Natural killer cell (primary cell): ENCODE data around the gene CHML. TPM values are rescaled to one million over a fixed set of nuclear protein-coding genes. Genes with fewer than 3 reads are reported as not detected.
"Not testable (repeated sequence)": the region's sequence is repeated elsewhere in the genome, so short reads cannot be mapped to it uniquely, and the experiment has no call there.

Experiments
- ATAC-seq, 3 donors: fragments of 150-1000 bp in 2 of 3; fragments of 200-7000 bp in 1 of 3; cut with Tn5 transposase; 1 replicate in 1 of 3; 2 replicates in 2 of 3; pipeline ENCODE4 v1.10.0; 2021; ENCODE audit warnings: mild to moderate bottlenecking in 2 of 3, moderate library complexity in 2 of 3
- DNase-seq, 2 donors: peaks; one replicate each; pipeline versions ENCODE4 v3.0.0 to v3.0.0-alpha.2; 2013 to 2021; ENCODE audit warnings: mixed read lengths in 1 of 2
- H3K27ac ChIP-seq: one replicate; pipeline ENCODE4 v1.5.1; 2013; ENCODE audit warnings: mild to moderate bottlenecking, low read length
- H3K27me3 ChIP-seq: one replicate; pipeline ENCODE4 v1.6.1; 2013; ENCODE audit warnings: low read length; ENCODE audit not compliant: control insufficient read depth, insufficient read depth
- H3K36me3 ChIP-seq: one replicate; pipeline ENCODE4 v1.6.1; 2013; ENCODE audit warnings: low read length; ENCODE audit not compliant: control insufficient read depth, insufficient read depth
- H3K4me1 ChIP-seq: one replicate; pipeline ENCODE4 v1.6.1; 2013; ENCODE audit warnings: low read length; ENCODE audit not compliant: control insufficient read depth, insufficient read depth
- H3K4me3 ChIP-seq: one replicate; pipeline ENCODE4 v1.5.1; 2013; ENCODE audit warnings: low read length
- H3K9me3 ChIP-seq: one replicate; pipeline ENCODE4 v1.6.1; 2013; ENCODE audit warnings: low read length; ENCODE audit not compliant: control insufficient read depth, insufficient read depth
- H3K27ac Mint-ChIP-seq, 2 donors: one replicate each; pipeline ENCODE4 v1.8.0; 2022; ENCODE audit warnings: mild to moderate bottlenecking in 2 of 2, mixed read lengths in 2 of 2, moderate library complexity in 1 of 2
- H3K27me3 Mint-ChIP-seq, 2 donors: one replicate each; pipeline ENCODE4 v1.8.0; 2022; ENCODE audit warnings: low read depth in 2 of 2, mixed read lengths in 2 of 2
- H3K36me3 Mint-ChIP-seq: one replicate; pipeline ENCODE4 v1.8.0; 2022; ENCODE audit warnings: mixed read lengths
- H3K4me1 Mint-ChIP-seq, 2 donors: one replicate each; pipeline ENCODE4 v1.8.0; 2022; ENCODE audit warnings: mixed read lengths in 2 of 2
- H3K4me3 Mint-ChIP-seq: one replicate; pipeline ENCODE4 v1.8.0; 2022; ENCODE audit warnings: mild to moderate bottlenecking, moderate library complexity, mixed read lengths
- H3K9me3 Mint-ChIP-seq, 2 donors: one replicate each; pipeline ENCODE4 v1.8.0; 2022; ENCODE audit warnings: mixed read lengths in 2 of 2
- WGBS: methylation state at CpG from one replicate; pipeline ENCODE4 v1.1.7; 2013; ENCODE audit warnings: missing lambda C conversion rate; ENCODE audit not compliant: insufficient coverage; 5-methylcytosine and 5-hydroxymethylcytosine counted together
- intact Hi-C: fragments of 100-400 bp; cut with micrococcal nuclease; formaldehyde crosslinking; loops from one replicate; pipeline ENCODE4 v1.14.2; 2022
- total RNA-seq, 4 donors: library from RNA; stranded (reverse); fragments of 120-200 nt in 1 of 4; gene quantifications; one replicate each; pipeline versions ENCODE4 v1.2.3 to v1.2.4, GENCODE V29; 2013 to 2022
- TF ChIP-seq, protein P1 (sequence below): fragments of 200-600 bp; IDR thresholded peaks from one replicate; pipeline ENCODE4 v1.8.0; 2022; ENCODE audit warnings: antibody characterized with exemption

CHML gene
- total RNA-seq, 3 donors from 2014 or later (not counting 1 experiment from before 2014, with no cell fraction given) = 6.8 to 11.8 (median 7.8) TPM

GRCh38 chr1:241682921-241683320 is 42.8 kb upstream of the CHML start:
- Mint-ChIP-seq H3K36me3 (no peaks in the 10 kb centered on the region), H3K4me1 (no peaks in the 10 kb centered on the region), H3K4me3 (no peak overlapping the region), H3K27me3 (peaks cover 10 to 37% of the 10 kb centered on the region in 2 donors), H3K9me3 (no peaks in the 10 kb centered on the region), H3K27ac (no peak overlapping the region)
- Histone ChIP-seq H3K4me1 (no peaks in the 10 kb centered on the region), H3K4me3 (no peak overlapping the region), H3K36me3 (no peaks in the 10 kb centered on the region), H3K27me3 (no peaks in the 10 kb centered on the region), H3K27ac (no peak overlapping the region), H3K9me3 (no peaks in the 10 kb centered on the region)
- ATAC-seq (no peak), DNase-seq (no peak)
- WGBS = 85% methylated on average over 1 of the region's 2 CpGs
- intact Hi-C loops = no loop called here
- TF ChIP-seq, protein P1, sequence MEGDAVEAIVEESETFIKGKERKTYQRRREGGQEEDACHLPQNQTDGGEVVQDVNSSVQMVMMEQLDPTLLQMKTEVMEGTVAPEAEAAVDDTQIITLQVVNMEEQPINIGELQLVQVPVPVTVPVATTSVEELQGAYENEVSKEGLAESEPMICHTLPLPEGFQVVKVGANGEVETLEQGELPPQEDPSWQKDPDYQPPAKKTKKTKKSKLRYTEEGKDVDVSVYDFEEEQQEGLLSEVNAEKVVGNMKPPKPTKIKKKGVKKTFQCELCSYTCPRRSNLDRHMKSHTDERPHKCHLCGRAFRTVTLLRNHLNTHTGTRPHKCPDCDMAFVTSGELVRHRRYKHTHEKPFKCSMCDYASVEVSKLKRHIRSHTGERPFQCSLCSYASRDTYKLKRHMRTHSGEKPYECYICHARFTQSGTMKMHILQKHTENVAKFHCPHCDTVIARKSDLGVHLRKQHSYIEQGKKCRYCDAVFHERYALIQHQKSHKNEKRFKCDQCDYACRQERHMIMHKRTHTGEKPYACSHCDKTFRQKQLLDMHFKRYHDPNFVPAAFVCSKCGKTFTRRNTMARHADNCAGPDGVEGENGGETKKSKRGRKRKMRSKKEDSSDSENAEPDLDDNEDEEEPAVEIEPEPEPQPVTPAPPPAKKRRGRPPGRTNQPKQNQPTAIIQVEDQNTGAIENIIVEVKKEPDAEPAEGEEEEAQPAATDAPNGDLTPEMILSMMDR = no peak

GRCh38 chr1:241681861-241682448 is 41.8 kb upstream of the CHML start:
- H3K27ac ChIP-seq, H3K36me3 Mint-ChIP-seq, H3K4me3 ChIP-seq, DNase-seq, H3K27me3 ChIP-seq, H3K27ac Mint-ChIP-seq, H3K36me3 ChIP-seq, H3K4me1 ChIP-seq, intact Hi-C loops, H3K4me3 Mint-ChIP-seq, H3K4me1 Mint-ChIP-seq, H3K9me3 ChIP-seq, ATAC-seq, H3K9me3 Mint-ChIP-seq: not testable (repeated sequence)
- 79% methylated on average over 4 of the region's 4 CpGs for WGBS
- H3K27me3 Mint-ChIP-seq = peaks cover 10 to 38% of the 10 kb centered on the region in 2 donors

DNA sequence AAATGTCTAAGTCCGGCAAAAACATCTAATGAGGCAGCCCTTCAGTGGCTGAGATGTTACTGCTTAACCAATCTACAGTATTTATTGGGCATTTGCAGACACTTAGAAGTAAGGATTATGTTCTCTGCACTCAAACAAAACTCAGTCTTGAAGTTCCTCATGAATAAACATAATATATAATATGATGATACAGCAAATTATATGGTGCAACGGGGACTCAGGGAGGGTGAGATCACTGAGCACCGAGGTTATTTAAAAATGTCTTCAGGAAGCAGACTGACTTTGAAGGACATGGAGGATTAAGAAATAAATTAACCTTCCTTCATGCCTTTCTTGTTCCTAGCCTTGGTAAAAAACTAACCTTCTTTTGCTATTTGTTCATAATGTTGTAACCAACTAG is 39.8 kb upstream of the CHML start:
- Mint-ChIP-seq H3K36me3 (no peaks in the 10 kb centered on the region), H3K27ac (no peak overlapping the region), H3K4me1 (peaks cover 0 to 6% of the 10 kb centered on the region in 2 donors), H3K9me3 (no peaks in the 10 kb centered on the region), H3K27me3 (peaks cover 10 to 32% of the 10 kb centered on the region in 2 donors), H3K4me3 (no peak overlapping the region)
- ATAC-seq = no peak
- Histone ChIP-seq H3K9me3 (peaks cover 2% of the 10 kb centered on the region), H3K4me3 (no peak overlapping the region), H3K27me3 (no peaks in the 10 kb centered on the region), H3K27ac (no peak overlapping the region), H3K4me1 (no peaks in the 10 kb centered on the region), H3K36me3 (no peaks in the 10 kb centered on the region)
- no peak for DNase-seq
- WGBS = 60% methylated on average over 3 of the region's 3 CpGs
- TF ChIP-seq, protein P1 = no peak
- intact Hi-C loops = no loop called here

- peaks cover 2% of the 10 kb centered on the region for H3K9me3 ChIP-seq
- Mint-ChIP-seq H3K4me1 (peaks cover 0 to 6% of the 10 kb centered on the region in 2 donors), H3K9me3 (no peaks in the 10 kb centered on the region), H3K4me3 (no peak overlapping the region), H3K27me3 (peaks cover 10 to 32% of the 10 kb centered on the region in 2 donors), H3K27ac (no peak overlapping the region), H3K36me3 (no peaks in the 10 kb centered on the region)
- H3K4me3 ChIP-seq = no peak overlapping the region
- no peak overlapping the region for H3K27ac ChIP-seq
- TF ChIP-seq, protein P1 = no peak
- no peaks in the 10 kb centered on the region for H3K36me3 ChIP-seq
- intact Hi-C loops = no loop called here
- no peak for ATAC-seq
- DNase-seq = no peak
- 92% methylated on average over 3 of the region's 4 CpGs for WGBS
- no peaks in the 10 kb centered on the region for H3K4me1 ChIP-seq
- H3K27me3 ChIP-seq = no peaks in the 10 kb centered on the region
Observed at GRCh38 chr1:241679404-241679803, 39.2 kb upstream of the CHML start.
